H9 (cell line): ENCODE data around the gene CDCP2. TPM values are rescaled to one million over a fixed set of nuclear protein-coding genes. Genes with fewer than 3 reads are reported as not detected.

Experiments
- DNase-seq: peaks from one replicate; pipeline ENCODE4 v3.0.0-alpha.2; 2017
- H2AFZ ChIP-seq: one replicate; pipeline ENCODE4 v1.6.1; 2013; ENCODE audit warnings: mild to moderate bottlenecking, low read length, control low read depth, moderate library complexity
- H2AK5ac ChIP-seq: 2 replicates; pipeline ENCODE4 v1.6.1; 2013; ENCODE audit warnings: low read length, control low read depth, mixed read lengths; ENCODE audit not compliant: insufficient read length
- H2BK120ac ChIP-seq: one replicate; pipeline ENCODE4 v1.6.1; 2013; ENCODE audit warnings: low read depth, mild to moderate bottlenecking, low read length, control low read depth, inconsistent platforms; ENCODE audit not compliant: poor library complexity, severe bottlenecking
- H2BK12ac ChIP-seq: 2 replicates; pipeline ENCODE4 v1.6.1; 2013; ENCODE audit warnings: low read length, control low read depth, mixed read lengths, low read depth; ENCODE audit not compliant: insufficient read length
- H2BK15ac ChIP-seq: 2 replicates; pipeline ENCODE4 v1.6.1; 2013; ENCODE audit warnings: low read depth, low read length, control low read depth
- H2BK20ac ChIP-seq: one replicate; pipeline ENCODE4 v1.6.1; 2013; ENCODE audit warnings: low read depth, mild to moderate bottlenecking, low read length, control low read depth, inconsistent platforms; ENCODE audit not compliant: poor library complexity, severe bottlenecking
- H2BK5ac ChIP-seq: 2 replicates; pipeline ENCODE4 v1.6.1; 2013; ENCODE audit warnings: low read length, control low read depth, mixed read lengths; ENCODE audit not compliant: insufficient read length
- H3K14ac ChIP-seq: 2 replicates; pipeline ENCODE4 v1.6.1; 2013; ENCODE audit warnings: low read length, control low read depth; ENCODE audit not compliant: insufficient read depth
- H3K18ac ChIP-seq: 2 replicates; pipeline ENCODE4 v1.6.1; 2013; ENCODE audit warnings: low read depth, mild to moderate bottlenecking, mixed read lengths, low read length, control low read depth; ENCODE audit not compliant: insufficient read length
- H3K23ac ChIP-seq: 2 replicates; pipeline ENCODE4 v1.6.1; 2013; ENCODE audit warnings: low read length, control low read depth, mixed read lengths, low read depth; ENCODE audit not compliant: insufficient read length
- H3K23me2 ChIP-seq: 2 replicates; pipeline ENCODE4 v1.6.1; 2013; ENCODE audit warnings: low read depth, mild to moderate bottlenecking, mixed read lengths, low read length, control low read depth; ENCODE audit not compliant: insufficient read length, poor library complexity, severe bottlenecking
- H3K27ac ChIP-seq: 2 replicates; pipeline ENCODE4 v1.5.1; 2013; ENCODE audit warnings: low read length, control low read depth, mixed read lengths, low read depth; ENCODE audit not compliant: insufficient read length
- H3K27me3 ChIP-seq: 2 replicates; pipeline ENCODE4 v1.6.1; 2013; ENCODE audit warnings: low read length, control low read depth, inconsistent platforms; ENCODE audit not compliant: insufficient read depth
- H3K4ac ChIP-seq: 2 replicates; pipeline ENCODE4 v1.6.1; 2013; ENCODE audit warnings: low read depth, mild to moderate bottlenecking, control low read depth, inconsistent platforms, low read length, moderate library complexity
- H3K4me1 ChIP-seq: 2 replicates; pipeline ENCODE4 v1.6.1; 2013; ENCODE audit warnings: low read length, control low read depth, inconsistent platforms; ENCODE audit not compliant: insufficient read depth
- H3K4me2 ChIP-seq: 2 replicates; pipeline ENCODE4 v1.6.1; 2013; ENCODE audit warnings: low read length, control low read depth, mixed read lengths; ENCODE audit not compliant: insufficient read length, insufficient read depth
- H3K56ac ChIP-seq: 2 replicates; pipeline ENCODE4 v1.6.1; 2013; ENCODE audit warnings: low read depth, mild to moderate bottlenecking, mixed read lengths, low read length, control low read depth; ENCODE audit not compliant: insufficient read length
- H3K79me1 ChIP-seq: 2 replicates; pipeline ENCODE4 v1.6.1; 2013; ENCODE audit warnings: low read depth, mild to moderate bottlenecking, moderate library complexity, low read length, control low read depth, inconsistent platforms; ENCODE audit not compliant: insufficient read depth, poor library complexity, severe bottlenecking
- H3K79me2 ChIP-seq: 2 replicates; pipeline ENCODE4 v1.6.1; 2013; ENCODE audit warnings: low read length, control low read depth, inconsistent platforms; ENCODE audit not compliant: insufficient read depth
- H3K9ac ChIP-seq: 2 replicates; pipeline ENCODE4 v1.6.1; 2013; ENCODE audit warnings: low read length, control low read depth, mixed read lengths; ENCODE audit not compliant: insufficient read length; ENCODE audit errors: extremely low read depth
- H3K9me3 ChIP-seq: one replicate; pipeline ENCODE4 v1.6.1; 2013; ENCODE audit warnings: low read depth, low read length, inconsistent platforms; ENCODE audit not compliant: control insufficient read depth
- H3T11ph ChIP-seq: one replicate; pipeline ENCODE4 v1.6.1; 2013; ENCODE audit warnings: mild to moderate bottlenecking, low read length, control low read depth, inconsistent platforms
- H4K20me1 ChIP-seq: one replicate; pipeline ENCODE4 v1.6.1; 2013; ENCODE audit not compliant: control insufficient read depth, insufficient read length, insufficient read depth
- H4K5ac ChIP-seq: 2 replicates; pipeline ENCODE4 v1.6.1; 2013; ENCODE audit warnings: low read depth, mild to moderate bottlenecking, mixed read lengths, low read length, control low read depth; ENCODE audit not compliant: insufficient read length
- H4K8ac ChIP-seq: replicated peaks from 2 replicates; pipeline ENCODE4 v1.6.1; 2013; ENCODE audit warnings: low read length, control low read depth, mixed read lengths, low read depth; ENCODE audit not compliant: insufficient read length
- H4K91ac ChIP-seq: 2 replicates; pipeline ENCODE4 v1.6.1; 2013; ENCODE audit warnings: low read depth, mild to moderate bottlenecking, moderate library complexity, mixed read lengths, low read length, control low read depth; ENCODE audit not compliant: insufficient read length
- H3K27ac Mint-ChIP-seq, 3 experiments: 2 replicates in 2 of 3; 3 replicates in 1 of 3; pipeline ENCODE4 v1.8.0; 2020 to 2021; ENCODE audit warnings: mixed read lengths in 3 of 3, mild to moderate bottlenecking in 1 of 3, moderate library complexity in 1 of 3
- H3K27me3 Mint-ChIP-seq: 2 replicates; pipeline ENCODE4 v1.8.0; 2021; ENCODE audit warnings: low read depth, mild to moderate bottlenecking, moderate library complexity, mixed read lengths
- H3K36me3 Mint-ChIP-seq, 3 experiments: 2 replicates in 2 of 3; 3 replicates in 1 of 3; pipeline ENCODE4 v1.8.0; 2020 to 2021; ENCODE audit warnings: low read depth in 3 of 3, mixed read lengths in 3 of 3; ENCODE audit not compliant: insufficient read depth in 1 of 3
- H3K4me1 Mint-ChIP-seq, 2 experiments: 2 replicates each; pipeline ENCODE4 v1.8.0; 2020; ENCODE audit warnings: mixed read lengths in 2 of 2
- H3K4me3 Mint-ChIP-seq, 2 experiments: 2 replicates in 1 of 2; 3 replicates in 1 of 2; pipeline ENCODE4 v1.8.0; 2020 to 2021; ENCODE audit warnings: mild to moderate bottlenecking in 2 of 2, mixed read lengths in 2 of 2, moderate library complexity in 1 of 2
- H3K9me3 Mint-ChIP-seq, 2 experiments: 2 replicates in 1 of 2; 3 replicates in 1 of 2; pipeline ENCODE4 v1.8.0; 2020; ENCODE audit warnings: mild to moderate bottlenecking in 2 of 2, mixed read lengths in 2 of 2, moderate library complexity in 1 of 2
- WGBS: extraction: QIAGEN DNeasy Blood & Tissue Kit; methylation state at CpG from one replicate; pipeline ENCODE4 v1.1.7; 2013; ENCODE audit warnings: missing lambda C conversion rate, low lambda C conversion rate, mixed read lengths; ENCODE audit not compliant: insufficient read length; ENCODE audit errors: extremely low coverage; 5-methylcytosine and 5-hydroxymethylcytosine counted together
- total RNA-seq: library from RNA; stranded (reverse); gene quantifications from 2 replicates; pipeline ENCODE4 v1.2.1, GENCODE V29; 2021
- TF ChIP-seq, protein P1 (sequence below): fragments of 200-600 bp; sonication (generic); conservative IDR thresholded peaks from 3 replicates; pipeline ENCODE4 v1.8.0; 2021; ENCODE audit warnings: antibody characterized with exemption, mild to moderate bottlenecking

The CDCP2 gene
- total RNA-seq, 1 experiment from 2014 or later = not detected

- Histone ChIP-seq H3K4me1 (peaks cover 6% of the 10 kb centered on the region; the same call in 1 of the 2 replicates), H2BK15ac (no peak overlapping the region), H3K4ac (no peak overlapping the region), H3T11ph (no peak overlapping the region), H3K14ac (peak overlapping the region; percentile 80), H2BK120ac (no peak overlapping the region), H3K27me3 (no peaks in the 10 kb centered on the region; the same call in 1 of the 2 replicates), H2BK20ac (no peak overlapping the region), H4K91ac (no peak overlapping the region), H3K56ac (no peak overlapping the region), H4K20me1 (no peaks in the 10 kb centered on the region), H2BK5ac (no peak overlapping the region), H2AK5ac (no peak overlapping the region), H3K27ac (no peak overlapping the region), H3K79me1 (no peaks in the 10 kb centered on the region), H3K79me2 (no peaks in the 10 kb centered on the region), H4K5ac (no peak overlapping the region), H2BK12ac (no peak overlapping the region), H3K23ac (no peak overlapping the region), H4K8ac (no peak overlapping the region), H3K4me2 (no peak overlapping the region), H3K23me2 (no peaks in the 10 kb centered on the region), H3K9ac (no peak overlapping the region), H3K9me3 (no peaks in the 10 kb centered on the region), H3K18ac (peak overlapping the region; percentile 13), H2AFZ (no peak overlapping the region)
- no peaks in the 10 kb centered on the region for H3K36me3 Mint-ChIP-seq
- TF ChIP-seq, protein P1, sequence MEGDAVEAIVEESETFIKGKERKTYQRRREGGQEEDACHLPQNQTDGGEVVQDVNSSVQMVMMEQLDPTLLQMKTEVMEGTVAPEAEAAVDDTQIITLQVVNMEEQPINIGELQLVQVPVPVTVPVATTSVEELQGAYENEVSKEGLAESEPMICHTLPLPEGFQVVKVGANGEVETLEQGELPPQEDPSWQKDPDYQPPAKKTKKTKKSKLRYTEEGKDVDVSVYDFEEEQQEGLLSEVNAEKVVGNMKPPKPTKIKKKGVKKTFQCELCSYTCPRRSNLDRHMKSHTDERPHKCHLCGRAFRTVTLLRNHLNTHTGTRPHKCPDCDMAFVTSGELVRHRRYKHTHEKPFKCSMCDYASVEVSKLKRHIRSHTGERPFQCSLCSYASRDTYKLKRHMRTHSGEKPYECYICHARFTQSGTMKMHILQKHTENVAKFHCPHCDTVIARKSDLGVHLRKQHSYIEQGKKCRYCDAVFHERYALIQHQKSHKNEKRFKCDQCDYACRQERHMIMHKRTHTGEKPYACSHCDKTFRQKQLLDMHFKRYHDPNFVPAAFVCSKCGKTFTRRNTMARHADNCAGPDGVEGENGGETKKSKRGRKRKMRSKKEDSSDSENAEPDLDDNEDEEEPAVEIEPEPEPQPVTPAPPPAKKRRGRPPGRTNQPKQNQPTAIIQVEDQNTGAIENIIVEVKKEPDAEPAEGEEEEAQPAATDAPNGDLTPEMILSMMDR = no peak
- peaks cover 31 to 46% of the 10 kb centered on the region in 2 experiments for H3K4me1 Mint-ChIP-seq
- peak overlapping the region in 1 of 2 experiments; percentile 10; a peak in 1 of 5 replicates for H3K4me3 Mint-ChIP-seq
- DNase-seq = no peak
- peak overlapping the region; percentile 35 to 67 (median 60); a peak in 5 of 7 replicates for H3K27ac Mint-ChIP-seq
- WGBS = no CpG with 5 or more reads among the region's 5 CpGs
- peaks cover 8% of the 10 kb centered on the region for H3K27me3 Mint-ChIP-seq
- H3K9me3 Mint-ChIP-seq = no peaks in the 10 kb centered on the region
Measured at GRCh38 chr1:54135436-54136120, 17.2 kb downstream of the CDCP2 start.
